ENCODE measurements around the gene SGMS2. TPM values are rescaled to one million over a fixed set of nuclear protein-coding genes. Genes with fewer than 3 reads are reported as not detected.

The SGMS2 gene
- total RNA-seq, 4 donors from 2014 or later = 7.4 to 90.3 (median 35.6) TPM

DNA sequence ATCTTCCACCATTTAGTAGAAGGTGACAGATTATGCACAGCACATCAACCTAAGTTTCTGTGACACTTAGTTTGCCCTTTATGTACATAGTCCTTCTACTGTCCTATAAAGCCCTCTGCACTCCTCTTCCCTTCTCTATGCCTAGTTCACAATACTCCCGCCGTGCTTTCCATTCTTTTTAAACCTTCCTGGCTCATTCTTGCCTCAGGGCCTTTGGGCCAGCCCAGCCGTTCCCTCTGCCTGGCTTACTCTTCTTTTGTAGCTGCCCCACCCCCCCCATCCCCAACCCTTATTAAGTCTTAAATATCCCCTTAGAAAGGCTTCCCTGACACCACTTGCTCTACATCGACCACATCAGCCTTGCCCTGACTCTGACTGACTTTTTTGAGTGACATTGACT, 33.0 kb downstream of the SGMS2 start:
- Histone ChIP-seq H3K9me3 (no peaks in the 10 kb centered on the region), H3K27ac (no peak overlapping the region), H3K4me3 (no peak overlapping the region), H3K27me3 (no peaks in the 10 kb centered on the region), H3K36me3 (no peaks in the 10 kb centered on the region), H3K4me1 (no peaks in the 10 kb centered on the region)
- intact Hi-C loops (cut with DNase I; ENCODE audit: low total_unique reads) = no loop called here
- DNase-seq = no peak
- TF ChIP-seq POLR2A (IDR thresholded peaks at IDR 0.05) = no peak
- TF ChIP-seq, protein P1, sequence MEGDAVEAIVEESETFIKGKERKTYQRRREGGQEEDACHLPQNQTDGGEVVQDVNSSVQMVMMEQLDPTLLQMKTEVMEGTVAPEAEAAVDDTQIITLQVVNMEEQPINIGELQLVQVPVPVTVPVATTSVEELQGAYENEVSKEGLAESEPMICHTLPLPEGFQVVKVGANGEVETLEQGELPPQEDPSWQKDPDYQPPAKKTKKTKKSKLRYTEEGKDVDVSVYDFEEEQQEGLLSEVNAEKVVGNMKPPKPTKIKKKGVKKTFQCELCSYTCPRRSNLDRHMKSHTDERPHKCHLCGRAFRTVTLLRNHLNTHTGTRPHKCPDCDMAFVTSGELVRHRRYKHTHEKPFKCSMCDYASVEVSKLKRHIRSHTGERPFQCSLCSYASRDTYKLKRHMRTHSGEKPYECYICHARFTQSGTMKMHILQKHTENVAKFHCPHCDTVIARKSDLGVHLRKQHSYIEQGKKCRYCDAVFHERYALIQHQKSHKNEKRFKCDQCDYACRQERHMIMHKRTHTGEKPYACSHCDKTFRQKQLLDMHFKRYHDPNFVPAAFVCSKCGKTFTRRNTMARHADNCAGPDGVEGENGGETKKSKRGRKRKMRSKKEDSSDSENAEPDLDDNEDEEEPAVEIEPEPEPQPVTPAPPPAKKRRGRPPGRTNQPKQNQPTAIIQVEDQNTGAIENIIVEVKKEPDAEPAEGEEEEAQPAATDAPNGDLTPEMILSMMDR (IDR thresholded peaks at IDR 0.05) = no peak

DNA sequence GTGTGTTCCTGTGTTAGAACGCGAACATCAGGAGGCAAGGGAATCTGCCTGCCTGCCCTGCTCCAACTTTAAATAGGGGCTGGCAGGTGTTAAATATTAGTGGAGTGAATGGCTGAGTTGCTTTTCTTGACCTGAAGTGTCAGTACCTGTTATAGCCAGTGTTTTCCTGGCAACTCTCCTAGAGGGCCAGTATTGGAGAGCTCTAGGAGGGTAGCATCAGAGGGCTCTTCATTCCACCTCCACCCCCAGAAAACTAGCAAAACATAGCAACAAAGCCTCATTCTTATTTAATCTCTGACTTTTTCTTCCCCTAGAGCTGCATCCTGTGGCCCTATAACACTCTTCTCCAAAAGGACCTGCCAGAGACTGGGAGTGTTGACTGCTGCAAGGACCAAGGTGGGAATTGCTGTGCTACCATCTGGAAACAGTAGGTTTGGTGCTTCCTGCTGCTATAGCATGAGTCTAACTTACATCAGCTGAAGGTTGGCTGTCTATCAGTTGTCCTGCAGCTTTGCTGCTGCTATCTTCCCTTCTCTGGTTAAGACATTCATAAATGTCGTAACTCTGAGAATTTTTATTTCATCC, 33.5 kb downstream of the SGMS2 start:
- H3K27ac ChIP-seq = no peak overlapping the region

DNA sequence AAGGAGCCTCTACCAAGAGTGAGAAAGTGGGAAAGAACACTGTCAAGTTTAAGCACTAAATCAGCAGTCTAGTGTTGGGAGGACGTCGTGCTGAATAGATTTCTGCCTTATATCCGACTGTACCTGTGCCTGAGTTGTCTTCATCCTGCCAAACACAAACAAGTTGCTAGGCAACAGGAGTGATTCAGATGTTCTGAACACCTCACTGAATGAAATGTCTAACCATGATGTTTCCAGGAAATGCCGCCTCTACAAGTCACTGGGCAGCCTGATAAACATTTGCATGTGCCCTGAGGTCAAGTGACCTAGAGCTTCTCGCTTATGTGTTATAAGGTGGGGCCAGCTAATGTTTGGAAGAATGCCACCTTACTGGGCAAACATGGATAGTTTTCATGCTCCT, 37.9 kb downstream of the SGMS2 start:
- Histone ChIP-seq H3K36me3 (no peaks in the 10 kb centered on the region), H3K4me1 (no peaks in the 10 kb centered on the region), H3K9me3 (no peaks in the 10 kb centered on the region), H3K4me3 (no peak overlapping the region), H3K27ac (no peak overlapping the region), H3K27me3 (no peaks in the 10 kb centered on the region)
- TF ChIP-seq, protein P1 (IDR thresholded peaks at IDR 0.05) = no peak
- TF ChIP-seq POLR2A (IDR thresholded peaks at IDR 0.05) = no peak
- intact Hi-C loops (cut with DNase I; ENCODE audit: low total_unique reads) = no loop called here
- no peak for DNase-seq

More for the DNA sequence above, 33.5 kb downstream of the SGMS2 start:
- H3K27me3 ChIP-seq = no peaks in the 10 kb centered on the region
- no peaks in the 10 kb centered on the region for H3K9me3 ChIP-seq
- no peak for DNase-seq
- no peaks in the 10 kb centered on the region for H3K4me1 ChIP-seq
- no peaks in the 10 kb centered on the region for H3K36me3 ChIP-seq
- no peak overlapping the region for H3K4me3 ChIP-seq
- intact Hi-C loops (cut with DNase I; ENCODE audit: low total_unique reads) = no loop called here
- no peak for TF ChIP-seq POLR2A (IDR thresholded peaks at IDR 0.05)
- TF ChIP-seq, protein P1 (IDR thresholded peaks at IDR 0.05) = no peak

DNA sequence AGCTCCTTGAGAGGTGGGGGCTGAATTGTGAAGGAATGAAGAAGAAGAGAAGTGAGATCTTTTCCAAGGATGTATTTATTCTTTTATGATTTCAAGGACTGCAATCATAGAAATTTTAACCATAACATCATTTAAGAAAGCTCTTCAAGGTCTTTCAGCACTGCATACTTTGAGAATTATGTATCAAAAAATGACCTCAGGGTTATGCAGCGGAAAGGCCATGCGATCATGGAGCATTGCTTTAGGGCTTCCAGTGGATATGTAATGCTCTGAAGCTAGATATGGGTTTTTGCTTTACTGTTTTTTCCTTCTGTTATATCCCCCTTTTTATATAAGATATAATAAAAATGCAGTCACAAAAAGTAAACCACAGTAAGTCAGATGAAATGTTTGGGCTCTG, 38.7 kb downstream of the SGMS2 start:
- Histone ChIP-seq H3K4me1 (no peaks in the 10 kb centered on the region), H3K36me3 (no peaks in the 10 kb centered on the region), H3K9me3 (no peaks in the 10 kb centered on the region), H3K4me3 (no peak overlapping the region), H3K27me3 (no peaks in the 10 kb centered on the region), H3K27ac (no peak overlapping the region)
- intact Hi-C loops (cut with DNase I; ENCODE audit: low total_unique reads) = no loop called here
- no peak for DNase-seq
- TF ChIP-seq, protein P1 (IDR thresholded peaks at IDR 0.05) = no peak
- no peak for TF ChIP-seq POLR2A (IDR thresholded peaks at IDR 0.05)

DNA sequence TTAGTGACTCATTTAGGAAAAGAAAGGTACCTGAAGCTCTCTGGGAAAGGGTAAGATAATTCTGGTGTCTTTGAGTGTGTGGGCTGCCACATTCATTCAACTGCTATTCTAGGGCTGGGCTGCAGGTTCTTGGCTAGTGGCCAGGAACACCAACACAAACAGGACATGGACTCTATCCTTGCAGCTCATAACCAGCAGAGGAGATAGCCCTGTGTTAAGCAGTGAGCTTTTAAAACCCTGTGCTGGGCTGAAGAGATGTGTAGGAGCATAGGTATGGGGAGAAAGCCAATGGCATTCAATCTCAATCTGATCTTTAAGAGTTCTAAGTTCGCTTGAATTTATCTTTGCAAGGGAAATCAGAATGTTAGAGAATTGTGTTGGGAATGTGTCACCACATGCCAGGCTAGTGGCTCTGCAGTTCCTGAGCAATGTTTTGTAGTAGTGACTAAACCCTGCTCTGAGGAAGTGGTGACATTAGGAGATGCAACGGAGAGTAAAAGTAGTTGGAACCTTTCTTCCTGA, 39.2 kb downstream of the SGMS2 start:
- no peak overlapping the region for H3K4me3 ChIP-seq
- H3K27me3 ChIP-seq = no peaks in the 10 kb centered on the region
- TF ChIP-seq, protein P1 (IDR thresholded peaks at IDR 0.05) = no peak
- TF ChIP-seq POLR2A (IDR thresholded peaks at IDR 0.05) = no peak
- H3K4me1 ChIP-seq = no peaks in the 10 kb centered on the region
- DNase-seq = no peak
- intact Hi-C loops (cut with DNase I; ENCODE audit: low total_unique reads) = no loop called here
- H3K27ac ChIP-seq = no peak overlapping the region
- no peaks in the 10 kb centered on the region for H3K9me3 ChIP-seq
- no peaks in the 10 kb centered on the region for H3K36me3 ChIP-seq
